ENCODE results near the gene ERFL.

- TF ChIP-seq, protein P1, sequence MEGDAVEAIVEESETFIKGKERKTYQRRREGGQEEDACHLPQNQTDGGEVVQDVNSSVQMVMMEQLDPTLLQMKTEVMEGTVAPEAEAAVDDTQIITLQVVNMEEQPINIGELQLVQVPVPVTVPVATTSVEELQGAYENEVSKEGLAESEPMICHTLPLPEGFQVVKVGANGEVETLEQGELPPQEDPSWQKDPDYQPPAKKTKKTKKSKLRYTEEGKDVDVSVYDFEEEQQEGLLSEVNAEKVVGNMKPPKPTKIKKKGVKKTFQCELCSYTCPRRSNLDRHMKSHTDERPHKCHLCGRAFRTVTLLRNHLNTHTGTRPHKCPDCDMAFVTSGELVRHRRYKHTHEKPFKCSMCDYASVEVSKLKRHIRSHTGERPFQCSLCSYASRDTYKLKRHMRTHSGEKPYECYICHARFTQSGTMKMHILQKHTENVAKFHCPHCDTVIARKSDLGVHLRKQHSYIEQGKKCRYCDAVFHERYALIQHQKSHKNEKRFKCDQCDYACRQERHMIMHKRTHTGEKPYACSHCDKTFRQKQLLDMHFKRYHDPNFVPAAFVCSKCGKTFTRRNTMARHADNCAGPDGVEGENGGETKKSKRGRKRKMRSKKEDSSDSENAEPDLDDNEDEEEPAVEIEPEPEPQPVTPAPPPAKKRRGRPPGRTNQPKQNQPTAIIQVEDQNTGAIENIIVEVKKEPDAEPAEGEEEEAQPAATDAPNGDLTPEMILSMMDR (IDR thresholded peaks at IDR 0.05; ENCODE audit: borderline replicate concordance, extremely low read depth, low read length, poor library complexity, severe bottlenecking), result no peak
- no peak for TF ChIP-seq EZH2 (IDR thresholded peaks at IDR 0.05; ENCODE audit: borderline replicate concordance, low read depth, low read length, severe bottlenecking)
Measured at GRCh38 chr19:41924151-41925145, 3.8 kb downstream of the ERFL start.
